HG02943 (cell line): ENCODE measurements around the gene COL6A3.

ENCODE experiments used
- ATAC-seq: cut with Tn5 transposase; IDR thresholded peaks from one replicate; pipeline ENCODE4 v1.9.1; 2021; ENCODE audit warnings: mild to moderate bottlenecking, low read depth, moderate library complexity; ENCODE audit not compliant: unreplicated experiment

Gene COL6A3

DNA sequence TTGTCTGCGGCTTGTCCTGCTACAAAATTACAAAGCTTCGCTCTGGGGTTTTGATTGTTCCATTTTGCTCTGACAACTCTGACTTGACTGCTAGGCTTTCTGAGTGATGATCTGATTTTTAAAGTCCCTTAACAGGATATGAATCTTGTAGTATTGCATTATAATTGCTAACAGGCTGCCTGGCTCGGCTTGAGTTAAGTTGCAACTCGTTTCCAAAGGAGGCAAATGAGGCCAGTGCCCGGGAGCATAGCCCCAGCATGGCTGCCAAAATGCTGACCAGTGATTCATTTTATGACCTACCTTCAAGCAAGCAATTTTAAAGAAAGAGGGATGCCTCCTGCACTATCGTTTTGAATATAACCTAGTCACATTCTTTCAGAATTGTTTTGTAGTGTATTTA is 135.4 kb downstream of the COL6A3 start:
- no peak for ATAC-seq

- no peak for ATAC-seq
Observed at GRCh38 chr2:237276716-237277490, 137.1 kb downstream of the COL6A3 start.
